Measurements from ENCODE around the gene DDX11.
"Not testable (repeated sequence)": the region's sequence is repeated elsewhere in the genome, so short reads cannot be mapped to it uniquely, and the experiment has no call there.

DDX11 gene

DNA sequence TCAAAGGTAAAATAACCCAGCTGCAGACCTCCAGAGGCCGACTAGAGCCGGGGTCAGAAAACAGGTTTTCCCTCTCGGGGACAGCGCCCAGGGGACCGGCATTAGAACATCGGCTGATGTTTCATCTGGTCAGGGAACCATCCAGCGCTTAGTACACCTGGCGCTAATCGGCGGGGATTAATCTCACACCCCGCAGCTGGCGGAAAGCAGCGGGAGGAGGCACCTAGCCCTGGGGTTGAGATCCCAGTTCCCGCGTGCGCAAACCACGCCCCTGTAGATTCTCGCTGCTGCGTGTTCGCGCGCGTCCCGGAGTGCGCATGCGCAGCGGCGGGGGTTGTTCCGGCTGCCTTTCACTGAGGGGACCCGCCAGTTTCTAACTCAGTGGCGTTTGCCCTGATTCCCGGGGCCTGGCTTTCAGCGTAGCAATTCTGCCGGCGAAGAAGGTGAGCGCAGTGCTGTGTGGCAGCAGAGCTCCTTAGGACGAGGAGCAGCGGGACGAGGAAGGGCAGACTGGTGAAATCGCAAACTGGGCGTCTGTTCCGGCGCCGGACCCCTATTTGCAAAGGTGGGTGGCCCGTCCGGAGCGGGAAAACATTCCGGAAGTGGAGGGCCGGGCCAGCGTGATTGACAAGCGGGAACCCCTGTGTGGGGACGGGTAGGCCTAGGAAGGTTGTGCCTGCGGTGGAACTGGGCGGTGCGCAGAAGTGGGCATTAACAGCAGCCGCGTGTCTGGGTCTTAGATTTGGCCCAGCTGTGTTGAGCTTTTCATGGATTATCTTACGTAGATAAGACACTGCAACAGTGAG lies at the start of gene DDX11:
Gene DDX11 (plus strand): TSS at position 334 of the 806 bp plus-strand sequence. CDS start 4,534 bp downstream, outside the sequence.
- peak; percentile 82 for DNase-seq (ENCODE audit: low read depth)

GRCh38 chr12:31026202-31026601 lies 47.5 kb upstream of the DDX11 start:
- DNase-seq (ENCODE audit: low read depth): no peak

GRCh38 chr12:31027006-31027405 lies 46.7 kb upstream of the DDX11 start:
- not testable (repeated sequence) for DNase-seq (ENCODE audit: low read depth)

- DNase-seq (ENCODE audit: low read depth): no peak
These were observed 44.2 kb upstream of the DDX11 start for GRCh38 chr12:31029468-31029867.

- no peak for DNase-seq (ENCODE audit: low read depth)
These were observed 43.6 kb upstream of the DDX11 start for GRCh38 chr12:31029916-31030562.

DNA sequence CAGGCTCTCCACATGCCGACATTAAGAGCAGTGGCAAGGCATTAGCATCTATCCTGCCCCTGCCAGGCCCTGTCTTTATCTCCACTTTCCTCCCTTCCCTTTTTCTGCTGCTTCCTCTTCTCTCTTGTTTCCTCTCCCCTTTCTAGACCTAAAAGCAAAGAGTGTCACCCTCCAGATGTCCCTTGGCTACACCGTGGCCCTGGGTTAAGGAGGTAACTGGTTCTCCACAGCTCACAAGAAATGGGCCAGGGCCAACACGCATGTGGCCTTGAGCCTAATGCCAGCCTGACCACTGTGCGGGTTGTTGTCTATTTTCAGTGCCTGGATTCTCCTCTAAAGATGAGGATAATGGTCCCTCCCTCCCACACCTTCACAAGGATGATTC lies 41.7 kb upstream of the DDX11 start:
- no peak for DNase-seq (ENCODE audit: low read depth)

- DNase-seq (ENCODE audit: low read depth): no peak
These were observed 40.5 kb upstream of the DDX11 start for GRCh38 chr12:31033146-31033545.

GRCh38 chr12:31033681-31034080 lies 40.0 kb upstream of the DDX11 start:
- no peak for DNase-seq (ENCODE audit: low read depth)

DNA sequence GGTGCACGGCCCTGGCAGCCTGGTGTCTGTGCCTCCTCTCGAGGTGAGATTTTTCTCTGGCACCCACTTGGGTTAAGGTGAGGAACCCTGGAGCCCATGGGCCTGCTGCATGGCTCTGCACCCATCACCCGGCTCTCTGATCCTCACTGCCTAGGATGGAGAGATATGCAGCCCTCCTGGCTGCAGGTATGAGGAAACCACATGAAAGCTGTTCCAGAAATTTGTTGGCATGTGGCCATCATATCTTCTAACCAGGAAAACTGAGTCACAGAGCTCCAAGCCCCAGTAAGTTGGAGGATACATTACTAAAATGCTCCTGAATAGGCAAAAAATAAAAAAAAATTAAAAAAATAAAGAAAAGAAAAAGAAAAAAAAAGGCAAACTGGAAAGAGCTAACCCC lies 39.3 kb upstream of the DDX11 start:
- DNase-seq (ENCODE audit: low read depth): no peak

GRCh38 chr12:31035226-31035625 lies 38.4 kb upstream of the DDX11 start:
- no peak for DNase-seq (ENCODE audit: low read depth)

GRCh38 chr12:31035967-31036665 lies 37.5 kb upstream of the DDX11 start:
- DNase-seq (ENCODE audit: low read depth): no peak

DNA sequence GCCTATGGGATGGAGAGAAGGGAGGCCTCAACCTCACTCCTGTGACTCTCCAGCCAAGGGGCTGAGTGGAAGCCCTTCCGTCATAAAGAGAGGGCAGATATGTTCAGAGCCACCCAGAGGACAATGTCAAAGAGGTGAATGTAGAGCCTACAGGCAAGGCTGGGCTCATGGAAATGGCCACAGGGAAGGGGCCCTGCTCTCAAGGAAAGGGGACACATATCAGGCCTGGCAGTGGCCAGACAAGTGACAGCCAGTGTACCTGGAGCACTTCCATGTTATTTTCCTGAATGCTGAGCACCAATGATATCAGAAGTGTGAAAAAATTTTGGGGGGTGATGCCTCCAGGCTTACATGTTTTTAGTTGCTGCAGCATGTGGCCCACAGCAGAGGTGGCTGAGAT lies 36.6 kb upstream of the DDX11 start:
- DNase-seq (ENCODE audit: low read depth): no peak

DNA sequence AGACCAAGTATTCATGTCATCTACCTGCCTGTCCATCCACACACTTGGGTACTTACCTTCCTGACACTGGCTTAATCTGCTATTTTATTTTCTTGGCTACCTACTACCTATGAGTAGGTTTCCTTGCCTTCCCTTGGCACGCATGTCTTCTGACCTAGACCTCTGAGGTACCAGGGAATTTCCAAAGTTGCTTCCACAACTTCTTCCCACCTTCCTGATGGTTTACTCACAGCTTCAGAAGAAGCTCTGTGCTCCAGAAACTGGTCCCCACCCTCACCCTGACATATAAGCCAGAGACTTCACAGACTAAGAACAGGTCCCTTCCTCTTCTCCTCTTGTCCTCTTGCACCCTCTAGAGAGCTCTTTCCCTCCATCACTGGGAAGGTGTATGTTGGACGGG lies 35.7 kb upstream of the DDX11 start:
- no peak for DNase-seq (ENCODE audit: low read depth)

DNA sequence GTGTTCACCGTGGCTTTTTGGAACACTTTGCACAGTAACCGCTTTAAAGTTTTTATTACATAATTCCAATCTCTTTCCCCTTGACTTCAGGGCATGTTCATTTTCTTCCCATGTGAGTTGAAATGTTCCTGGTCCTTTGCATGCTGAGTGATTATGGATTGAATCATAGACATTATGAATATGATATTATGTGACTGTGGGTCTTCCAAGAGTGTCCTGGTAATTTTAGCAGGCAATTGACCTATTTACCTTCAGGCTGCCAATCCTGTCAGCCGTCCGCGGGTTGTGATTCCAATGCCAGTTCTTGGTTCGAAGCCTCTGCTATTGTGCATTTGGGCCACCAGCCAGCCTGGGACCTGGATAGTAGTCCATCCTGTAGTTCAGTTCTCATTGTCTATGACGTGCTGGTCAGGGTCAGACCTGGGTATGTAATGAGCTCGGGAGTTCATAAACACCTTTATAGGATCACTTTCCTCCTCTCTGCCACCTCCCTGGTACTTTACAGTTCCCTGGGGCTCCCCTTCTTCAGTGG lies 32.6 kb upstream of the DDX11 start:
- DNase-seq (ENCODE audit: low read depth): no peak

- not testable (repeated sequence) for DNase-seq (ENCODE audit: low read depth)
These were observed 23.5 kb upstream of the DDX11 start for GRCh38 chr12:31050143-31050542.

GRCh38 chr12:31050548-31050947 lies 23.1 kb upstream of the DDX11 start:
- not testable (repeated sequence) for DNase-seq (ENCODE audit: low read depth)

DNA sequence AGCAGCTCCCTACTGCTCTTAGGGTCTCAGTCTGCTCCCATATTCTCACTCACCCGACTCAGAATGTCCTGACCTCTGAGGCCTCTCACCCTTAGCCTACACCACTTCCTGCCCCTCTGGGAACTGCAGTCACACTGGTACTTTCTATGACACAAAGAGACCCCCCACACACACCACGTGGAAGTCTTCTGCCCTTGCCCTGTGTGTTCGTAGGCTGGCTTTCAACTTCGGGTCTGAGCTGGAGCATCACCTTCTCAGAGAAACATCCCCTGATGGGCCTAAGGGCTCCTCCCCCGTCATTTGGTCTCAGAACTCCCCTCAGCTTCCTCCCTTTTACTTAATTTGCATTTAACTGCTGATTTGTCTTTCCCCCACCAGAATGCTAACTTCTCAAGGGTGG lies 22.0 kb upstream of the DDX11 start:
- not testable (repeated sequence) for DNase-seq (ENCODE audit: low read depth)

DNA sequence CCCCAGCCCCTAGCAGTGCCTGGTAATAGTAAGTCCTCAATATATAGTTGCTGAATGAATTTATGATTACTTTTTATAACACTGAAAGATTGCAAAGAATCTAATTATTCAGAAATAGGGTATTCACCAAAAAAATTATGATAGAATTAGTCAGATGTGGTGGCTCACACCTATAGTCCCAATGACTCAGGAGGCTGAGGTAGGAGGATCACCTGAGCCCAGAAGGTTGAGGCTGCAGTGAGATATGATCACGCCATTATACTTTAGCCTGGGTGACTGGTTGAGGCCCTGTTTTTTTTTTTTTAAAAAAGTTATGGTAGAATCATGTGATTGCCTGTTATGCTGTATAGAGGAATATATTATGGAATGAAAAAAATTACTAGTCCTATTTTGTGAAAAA lies 21.5 kb upstream of the DDX11 start:
- DNase-seq (ENCODE audit: low read depth): not testable (repeated sequence)

- DNase-seq (ENCODE audit: low read depth): not testable (repeated sequence)
These were observed 20.8 kb upstream of the DDX11 start for GRCh38 chr12:31052666-31053439.

GRCh38 chr12:31053944-31054343 lies 19.7 kb upstream of the DDX11 start:
- DNase-seq (ENCODE audit: low read depth): not testable (repeated sequence)

- DNase-seq (ENCODE audit: low read depth): no peak
These were observed 16.0 kb upstream of the DDX11 start for GRCh38 chr12:31057671-31058070.

- not testable (repeated sequence) for DNase-seq (ENCODE audit: low read depth)
These were observed 7.5 kb upstream of the DDX11 start for GRCh38 chr12:31066196-31066595.

Measured in stimulated activated CD8-positive, alpha-beta memory T cell treated with anti-CD3 and anti-CD28 coated beads, Interleukin-7, amount 100 ng/mL, for 24 hours (primary cell).